GM15510 (cell line): ENCODE results near the gene TMEM156.

Experiments
- POLR2A ChIP-seq: IDR thresholded peaks from 3 replicates; pipeline ENCODE4 v1.6.1; 2011; ENCODE audit warnings: borderline replicate concordance; ENCODE audit not compliant: insufficient read length; ENCODE audit errors: extremely low read depth

TMEM156 gene

GRCh38 chr4:39048311-39048710 lies 16.1 kb upstream of the TMEM156 start:
- TF ChIP-seq POLR2A = no peak

GRCh38 chr4:39047681-39048080 lies 15.5 kb upstream of the TMEM156 start:
- no peak for TF ChIP-seq POLR2A

GRCh38 chr4:39046249-39046648 lies 14.0 kb upstream of the TMEM156 start:
- TF ChIP-seq POLR2A = no peak

GRCh38 chr4:39045827-39046221 lies 13.6 kb upstream of the TMEM156 start:
- no peak for TF ChIP-seq POLR2A

- peak; percentile 30 for TF ChIP-seq POLR2A
Measured at GRCh38 chr4:39044956-39045826, 13.0 kb upstream of the TMEM156 start.

GRCh38 chr4:39044364-39044955 lies 12.3 kb upstream of the TMEM156 start:
- peak; percentile 47 for TF ChIP-seq POLR2A

GRCh38 chr4:39043861-39044363 lies 11.7 kb upstream of the TMEM156 start:
- no peak for TF ChIP-seq POLR2A

- no peak for TF ChIP-seq POLR2A
Measured at GRCh38 chr4:39043058-39043860, 11.1 kb upstream of the TMEM156 start.

GRCh38 chr4:39042366-39042765 lies 10.2 kb upstream of the TMEM156 start:
- TF ChIP-seq POLR2A = no peak

- TF ChIP-seq POLR2A = no peak
Measured at GRCh38 chr4:39039108-39039507, 6.9 kb upstream of the TMEM156 start.

- no peak for TF ChIP-seq POLR2A
Measured at GRCh38 chr4:39037941-39038340, 5.7 kb upstream of the TMEM156 start.

GRCh38 chr4:39037491-39037825 lies 5.2 kb upstream of the TMEM156 start:
- no peak for TF ChIP-seq POLR2A

GRCh38 chr4:39036172-39036571 lies 4.0 kb upstream of the TMEM156 start:
- TF ChIP-seq POLR2A = no peak

GRCh38 chr4:39030725-39031124 lies 1.5 kb downstream of the TMEM156 start:
- no peak for TF ChIP-seq POLR2A
